ENCODE measurements around the gene POLR1E.

- TF ChIP-seq ZNF207 (IDR thresholded peaks at IDR 0.05; ENCODE audit: borderline replicate concordance) (no peak), NRF1 (conservative IDR thresholded peaks at IDR 0.05; ENCODE audit: low read depth, low read length) (no peak), ZNF274 (IDR thresholded peaks at IDR 0.05; ENCODE audit: insufficient read depth, insufficient read length) (no peak), GABPA (IDR thresholded peaks at IDR 0.05; ENCODE audit: low read depth) (no peak), JUND (IDR thresholded peaks at IDR 0.05; ENCODE audit: low read depth, low read length) (no peak), CBFB (IDR thresholded peaks at IDR 0.05; ENCODE audit: low read depth) (no peak), BHLHE40 (IDR thresholded peaks at IDR 0.05; ENCODE audit: borderline replicate concordance in 1 of 2, low read depth in 2 of 2, low read length in 1 of 2) (no peak), ZNF24 (IDR thresholded peaks at IDR 0.05) (no peak), ELK1 (IDR thresholded peaks at IDR 0.05; ENCODE audit: low read depth, low read length) (no peak), EZH2 (IDR thresholded peaks at IDR 0.05; ENCODE audit: borderline replicate concordance, control insufficient read depth, low read depth, low read length) (no peak), FOS (IDR thresholded peaks at IDR 0.05; ENCODE audit: borderline replicate concordance, extremely low read depth, insufficient read length) (no peak), SP1 (IDR thresholded peaks at IDR 0.05; ENCODE audit: low read depth, low read length) (no peak)
Measured at GRCh38 chr9:37454238-37454637, 31.5 kb upstream of the POLR1E start.

Data from GM12878 (cell line).